HG03066 (cell line): Measurements from ENCODE around the gene LRMDA.

Source experiments
- ATAC-seq: cut with Tn5 transposase; IDR thresholded peaks from one replicate; pipeline ENCODE4 v1.9.1; 2021; ENCODE audit warnings: low read depth; ENCODE audit not compliant: unreplicated experiment

LRMDA gene

DNA sequence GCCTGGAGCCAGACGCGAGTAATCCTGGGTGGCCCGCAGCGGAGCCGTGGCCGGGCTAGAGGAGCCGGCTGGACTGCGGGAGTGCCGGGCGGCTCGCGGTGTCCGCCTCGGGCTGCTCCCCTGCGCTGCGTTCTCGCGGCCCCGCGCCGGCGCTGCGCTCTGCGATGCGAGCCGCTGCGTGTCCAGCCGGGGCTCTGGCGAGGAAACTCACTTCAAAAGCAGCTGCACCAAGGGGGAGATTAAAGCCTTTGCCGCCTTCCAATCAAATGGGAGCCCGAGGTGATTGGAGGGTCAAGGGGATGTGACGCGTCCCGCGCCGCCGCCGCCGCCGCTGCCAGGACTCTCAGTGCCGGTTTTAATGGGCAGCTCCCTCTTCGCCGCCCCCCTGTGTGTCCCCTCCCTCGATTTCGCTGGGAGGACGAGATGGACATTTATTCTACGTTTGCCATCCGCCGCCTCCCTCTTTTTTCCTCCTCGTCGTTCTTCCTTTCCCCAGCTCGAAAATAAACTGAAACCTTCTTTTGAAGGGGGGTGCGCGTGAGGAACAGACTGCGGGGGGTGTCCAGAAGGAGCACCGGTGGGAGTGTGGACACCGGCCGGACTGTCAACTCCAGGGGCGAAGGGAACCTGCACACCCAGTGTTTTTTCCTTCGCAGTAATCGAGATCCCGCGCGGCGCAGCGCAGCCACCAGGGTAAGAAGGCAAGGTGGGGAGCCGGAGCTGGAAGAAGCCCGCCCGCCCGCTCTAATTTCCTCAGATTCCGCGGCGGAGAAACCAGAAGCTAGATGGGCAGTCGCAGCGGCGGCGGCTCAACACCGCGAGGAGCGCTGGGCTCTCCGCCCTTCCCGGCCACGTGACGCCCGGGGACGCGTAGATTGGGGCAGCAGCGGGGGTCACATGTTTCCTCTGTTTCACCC is 29.6 kb upstream of the LRMDA start, which contains the start of gene ZNF503:
Gene ZNF503 (minus strand): TSS at position 196 of the 917 bp plus-strand sequence. CDS start 345 bp downstream, outside the sequence.
- ATAC-seq = peak; percentile 58

DNA sequence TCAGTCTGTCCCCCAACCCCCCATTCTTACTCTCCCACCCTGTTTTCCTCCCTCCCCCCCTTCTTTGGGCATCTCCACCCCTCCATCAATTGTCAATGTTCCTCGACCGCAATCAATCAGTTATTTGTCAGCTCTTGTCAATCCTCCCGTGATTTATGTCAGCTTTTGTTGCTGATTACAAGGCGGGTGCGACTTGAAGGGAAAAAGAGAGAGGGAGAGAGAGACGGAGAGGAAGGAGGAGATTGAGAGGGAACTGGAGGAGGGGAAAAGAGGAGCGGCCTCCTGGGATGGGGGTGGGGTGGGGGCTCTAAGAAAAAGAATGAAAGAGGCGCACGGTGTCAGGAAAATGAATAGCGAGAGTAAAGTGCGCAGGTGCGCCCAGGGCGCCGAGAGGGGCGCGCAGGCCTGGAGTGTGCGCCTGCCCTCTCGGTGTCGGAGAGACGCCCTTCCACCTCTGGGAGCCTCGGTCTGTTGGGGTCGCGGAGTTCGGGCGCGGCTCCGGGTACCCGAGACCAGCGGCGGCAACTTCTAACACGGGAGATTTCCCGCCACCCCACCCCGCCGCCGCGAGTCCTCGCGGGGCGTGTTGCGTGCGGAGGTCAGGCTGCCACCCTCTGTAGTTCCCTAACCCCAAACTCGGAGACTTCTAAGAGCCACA is 28.8 kb upstream of the LRMDA start:
- ATAC-seq = no peak

DNA sequence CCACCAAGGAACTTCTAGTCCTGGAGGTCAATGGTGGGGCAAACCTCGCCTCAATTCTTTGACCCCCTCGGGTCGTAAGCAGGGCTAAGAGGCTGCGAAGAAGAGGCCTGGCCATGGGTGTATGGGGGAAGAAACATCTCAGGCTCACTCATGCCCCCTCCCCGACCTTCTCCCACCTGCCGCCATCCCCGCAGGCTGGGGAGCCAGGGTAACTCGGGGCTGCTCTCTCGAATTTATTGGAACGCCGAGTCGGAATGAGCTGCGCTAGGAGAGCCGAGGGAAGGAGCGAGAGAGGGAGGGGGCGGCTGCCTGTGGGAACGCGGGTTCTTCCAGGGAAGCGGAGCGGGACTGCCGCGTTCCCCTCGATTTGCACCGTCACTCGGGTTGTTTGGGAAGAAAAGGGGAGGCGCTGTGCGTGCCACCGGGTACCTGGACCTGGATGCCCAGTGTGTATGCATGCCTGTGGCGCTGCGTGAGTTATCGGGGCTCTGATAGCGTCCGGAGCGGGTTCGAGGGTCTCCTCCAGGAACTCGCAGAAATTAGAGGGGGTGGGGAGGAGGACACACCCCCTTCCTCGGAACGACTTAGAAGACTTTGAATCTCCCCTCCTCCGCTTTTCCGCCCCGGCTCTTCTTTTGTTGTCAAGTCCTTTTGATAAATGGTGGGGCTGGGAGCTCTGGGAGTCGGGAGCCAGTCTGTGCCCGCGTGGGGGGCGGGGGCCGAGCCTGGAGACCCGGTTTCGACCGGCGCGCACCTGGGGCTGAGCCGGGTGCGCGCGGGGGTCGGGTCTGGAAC is 28.1 kb upstream of the LRMDA start:
- no peak for ATAC-seq

DNA sequence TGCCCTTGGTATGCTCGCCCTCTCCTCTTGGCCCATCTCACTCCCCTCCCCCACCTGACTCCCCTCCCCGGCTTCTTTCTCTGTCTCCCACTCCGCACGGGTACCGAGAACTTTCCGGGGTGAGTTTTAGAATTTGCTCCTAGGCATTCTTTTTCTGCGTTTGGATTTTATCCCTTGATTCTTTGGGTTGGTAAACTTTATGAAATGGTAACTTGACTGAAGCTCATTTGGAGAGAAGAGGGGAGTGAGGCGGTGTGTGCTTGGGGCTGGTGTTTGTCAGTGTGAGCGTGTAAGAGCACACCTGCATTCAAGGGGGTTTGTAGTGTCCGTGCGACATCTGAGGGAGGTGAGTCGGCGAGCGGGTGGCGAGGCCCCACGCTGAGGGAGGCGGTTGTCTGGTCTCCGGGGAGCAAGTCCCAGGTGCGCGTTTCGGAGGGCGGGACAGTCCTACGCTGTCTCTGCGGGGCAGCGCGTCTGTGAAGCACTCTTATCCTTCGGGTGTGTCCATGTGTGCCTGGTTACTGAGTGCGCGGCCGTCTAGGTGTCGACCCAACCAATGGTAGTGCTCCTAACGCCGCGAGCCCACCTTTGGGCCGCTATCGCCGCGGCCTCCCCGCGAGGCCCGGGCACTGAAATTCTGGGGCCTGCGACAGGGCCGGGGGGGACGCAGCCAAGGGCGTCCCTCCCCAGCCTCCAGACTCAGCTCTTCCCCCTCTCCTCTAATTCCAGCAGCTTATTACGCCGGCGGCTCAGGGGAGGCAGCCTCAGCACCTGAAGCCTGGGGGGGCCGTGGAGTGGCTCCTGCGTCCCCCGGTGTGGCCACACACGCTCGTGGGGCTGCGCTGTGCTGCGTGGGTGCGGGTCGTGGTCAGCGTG is 27.2 kb upstream of the LRMDA start:
- ATAC-seq = no peak

DNA sequence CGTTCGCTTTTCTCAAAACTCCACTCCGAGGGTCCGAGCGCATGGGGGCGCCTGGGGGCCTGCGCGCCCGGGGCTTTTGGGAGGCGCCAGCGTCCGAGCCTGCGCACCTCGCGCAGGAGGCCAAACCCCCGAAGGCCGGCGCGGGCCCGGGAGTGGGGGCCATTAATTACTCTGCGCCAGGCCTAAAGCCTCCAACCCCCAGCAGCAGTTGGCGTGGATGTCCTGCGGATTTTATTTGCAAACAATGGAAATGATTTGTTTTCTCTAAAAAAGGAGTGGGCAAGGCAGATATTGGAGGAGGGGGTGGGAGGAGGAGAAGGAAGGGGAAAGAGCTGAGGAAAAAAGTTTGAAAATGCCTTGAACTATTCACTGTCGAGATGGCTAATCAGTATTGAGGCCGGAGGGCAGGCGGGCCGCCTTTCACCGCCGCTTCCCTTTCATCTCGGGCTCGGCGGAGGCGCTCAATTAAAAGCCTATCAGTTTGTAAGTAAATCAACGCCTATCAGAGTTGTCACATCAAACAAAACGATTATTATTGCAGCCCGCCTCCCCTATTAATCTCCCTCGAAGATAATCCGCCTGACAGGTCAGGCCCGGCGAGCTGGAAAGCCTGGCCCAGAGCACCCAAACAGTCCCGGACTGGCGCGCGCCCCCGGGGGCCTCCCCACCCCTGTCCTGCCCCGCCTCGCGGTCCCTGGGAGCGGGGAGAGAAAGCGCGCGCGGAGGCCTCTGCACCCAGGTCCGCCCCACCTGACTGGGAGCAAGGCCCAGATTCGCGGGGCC is 26.4 kb upstream of the LRMDA start:
- ATAC-seq = no peak

DNA sequence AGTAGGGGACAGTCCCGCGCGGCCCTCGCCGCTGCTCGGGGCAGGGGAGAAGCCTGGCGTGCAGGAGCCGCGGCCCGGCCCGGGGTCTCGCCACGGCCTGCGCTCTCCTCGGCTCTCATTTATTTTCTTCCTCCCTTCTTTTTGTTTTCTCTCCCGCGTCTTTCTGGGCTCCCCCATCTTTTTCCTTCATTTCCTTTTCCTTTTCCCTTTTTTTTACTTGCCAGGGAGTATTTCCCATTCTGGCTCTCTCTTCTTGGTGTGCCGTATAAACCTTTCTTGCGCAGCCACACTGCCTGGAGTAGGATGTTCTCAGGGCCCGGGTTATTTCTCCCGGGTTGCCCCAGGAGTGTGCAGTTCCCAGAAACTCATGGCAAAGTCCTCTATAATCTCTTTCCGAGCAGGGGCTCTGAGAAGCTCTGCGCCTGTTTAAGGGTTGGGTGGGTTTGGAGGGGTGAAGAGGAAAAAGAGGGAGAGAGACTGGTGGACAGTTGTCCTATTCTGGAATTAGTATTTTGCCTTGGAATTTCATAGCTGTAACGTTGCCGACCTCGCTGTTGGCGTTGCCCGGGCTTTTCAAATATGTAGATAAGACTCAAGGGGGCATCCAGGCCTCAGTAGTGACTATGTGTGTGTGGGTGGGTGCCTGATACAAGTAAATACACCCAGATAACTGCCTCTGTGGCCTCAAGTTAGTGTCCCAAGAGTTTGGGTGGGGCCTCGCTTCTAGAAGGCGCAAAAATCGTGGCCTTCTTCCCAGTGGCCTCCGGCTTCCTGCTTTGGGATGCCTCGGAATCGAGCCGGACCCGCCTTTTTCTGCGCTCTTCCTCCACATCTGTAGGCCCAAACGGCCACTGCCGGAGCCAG is 25.6 kb upstream of the LRMDA start:
- ATAC-seq = no peak

DNA sequence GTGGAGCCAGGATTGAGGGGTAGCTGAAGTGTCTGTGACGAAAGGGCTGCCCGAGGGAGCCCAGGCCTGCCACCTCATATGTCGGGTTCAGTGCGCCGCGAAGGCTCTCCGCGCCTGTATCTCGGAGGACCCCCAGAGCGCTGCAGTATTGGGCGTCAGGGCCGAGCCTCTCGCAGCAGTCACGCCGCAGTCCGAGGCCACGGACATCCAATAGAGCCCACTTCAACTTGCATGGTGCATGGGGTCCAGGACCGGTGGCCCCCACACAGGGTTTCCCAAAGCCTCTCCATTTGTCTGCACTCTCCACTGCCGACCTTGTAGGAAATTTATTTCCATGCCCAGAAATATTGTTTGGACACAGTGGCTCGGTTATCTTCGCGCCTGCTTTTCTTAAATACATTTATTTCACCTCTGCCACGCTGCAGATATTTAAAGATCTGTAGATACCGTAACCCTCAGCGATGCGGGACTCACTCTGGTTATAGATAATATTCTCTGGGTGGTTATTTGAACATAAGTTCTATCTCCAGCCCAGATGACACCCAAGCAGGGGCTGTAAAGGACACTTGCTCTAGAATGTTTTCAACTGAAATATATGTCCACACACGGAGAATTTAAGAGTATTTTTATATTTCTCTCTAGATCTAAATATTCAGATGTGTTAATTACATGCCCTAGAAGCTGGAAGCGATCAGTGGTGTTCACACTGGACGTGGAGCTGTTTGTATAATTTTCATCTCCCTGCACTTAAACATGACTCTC is 24.8 kb upstream of the LRMDA start:
- ATAC-seq = no peak

DNA sequence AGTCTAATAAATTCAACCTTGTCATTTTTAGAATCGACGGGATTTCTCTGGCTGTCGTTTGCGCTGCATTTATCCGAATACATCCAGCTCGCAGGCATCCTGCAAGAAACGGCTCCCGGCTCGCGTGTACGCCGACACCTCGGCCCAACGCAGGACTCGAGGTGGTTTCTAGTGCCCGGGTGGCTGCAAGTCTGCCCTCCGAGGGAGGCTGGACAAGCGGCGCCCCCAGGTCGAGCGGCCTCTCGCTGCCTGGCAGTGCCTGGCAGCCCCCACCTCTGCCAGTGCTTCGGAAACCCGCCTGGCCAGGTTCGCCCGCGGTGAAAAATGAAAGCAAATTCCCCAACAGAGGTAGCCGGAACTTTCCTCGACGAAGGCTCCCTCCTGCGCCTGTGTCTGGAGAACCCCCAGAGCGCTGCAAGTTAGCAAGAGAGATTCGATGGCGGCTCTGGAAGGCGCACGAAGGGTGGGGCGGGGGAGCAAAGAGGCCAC is 24.2 kb upstream of the LRMDA start:
- no peak for ATAC-seq

DNA sequence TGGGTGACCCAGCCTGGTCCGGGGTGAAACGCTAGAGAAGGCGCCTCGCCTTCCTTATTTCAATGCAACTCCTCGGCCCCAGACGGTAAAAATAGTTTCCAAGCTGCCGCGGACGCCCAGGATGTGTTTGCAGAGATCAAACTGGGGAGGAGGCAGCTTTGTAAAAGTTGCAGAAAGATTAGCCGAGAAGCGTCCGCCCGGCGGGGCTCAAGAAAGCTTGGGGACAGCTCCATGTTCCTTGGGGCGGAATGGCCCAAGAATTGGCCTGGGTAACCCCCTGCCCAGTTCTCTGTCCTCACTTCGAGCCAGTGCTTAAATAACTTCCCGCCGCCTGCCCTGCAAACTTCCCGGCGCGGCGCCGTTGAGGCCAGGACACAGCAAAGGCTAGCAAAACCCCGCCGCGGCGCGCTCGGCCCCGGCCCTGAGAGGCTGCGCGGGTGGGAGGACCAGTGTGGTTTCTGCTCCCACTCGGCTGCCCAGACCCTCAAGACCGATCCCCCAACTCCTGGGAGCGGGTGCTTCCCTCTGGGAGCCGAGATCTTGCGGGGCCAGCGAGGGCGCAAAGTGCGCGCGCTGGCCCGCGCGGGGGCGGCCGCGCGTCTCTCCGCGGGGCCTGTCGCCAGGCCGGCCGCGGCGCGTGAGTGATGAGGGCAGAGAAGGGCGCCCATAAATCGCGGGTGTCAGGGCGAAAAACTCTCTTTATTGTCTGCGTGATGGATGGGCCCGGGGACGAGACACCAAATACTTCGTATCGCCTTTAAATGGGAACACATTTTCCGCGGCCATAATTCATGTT is 23.5 kb upstream of the LRMDA start:
- no peak for ATAC-seq

DNA sequence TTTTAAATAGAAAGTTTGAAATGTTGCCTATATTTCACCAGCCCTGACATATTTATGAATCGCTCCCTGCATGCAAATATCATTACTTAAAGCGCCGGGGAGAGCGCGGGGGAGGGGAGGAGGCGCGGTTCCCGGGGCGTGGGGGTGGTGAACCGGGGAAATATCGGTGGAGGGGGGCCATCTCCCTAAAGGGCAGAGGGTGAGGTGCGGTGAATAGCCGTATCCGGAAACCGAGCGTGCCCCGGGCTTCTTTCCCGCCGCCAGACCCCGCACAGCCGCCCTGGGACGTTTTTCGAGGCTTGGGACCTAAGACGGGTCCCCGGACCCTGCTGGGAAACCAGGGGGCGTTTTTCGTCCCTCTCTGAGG is 22.9 kb upstream of the LRMDA start:
- no peak for ATAC-seq

DNA sequence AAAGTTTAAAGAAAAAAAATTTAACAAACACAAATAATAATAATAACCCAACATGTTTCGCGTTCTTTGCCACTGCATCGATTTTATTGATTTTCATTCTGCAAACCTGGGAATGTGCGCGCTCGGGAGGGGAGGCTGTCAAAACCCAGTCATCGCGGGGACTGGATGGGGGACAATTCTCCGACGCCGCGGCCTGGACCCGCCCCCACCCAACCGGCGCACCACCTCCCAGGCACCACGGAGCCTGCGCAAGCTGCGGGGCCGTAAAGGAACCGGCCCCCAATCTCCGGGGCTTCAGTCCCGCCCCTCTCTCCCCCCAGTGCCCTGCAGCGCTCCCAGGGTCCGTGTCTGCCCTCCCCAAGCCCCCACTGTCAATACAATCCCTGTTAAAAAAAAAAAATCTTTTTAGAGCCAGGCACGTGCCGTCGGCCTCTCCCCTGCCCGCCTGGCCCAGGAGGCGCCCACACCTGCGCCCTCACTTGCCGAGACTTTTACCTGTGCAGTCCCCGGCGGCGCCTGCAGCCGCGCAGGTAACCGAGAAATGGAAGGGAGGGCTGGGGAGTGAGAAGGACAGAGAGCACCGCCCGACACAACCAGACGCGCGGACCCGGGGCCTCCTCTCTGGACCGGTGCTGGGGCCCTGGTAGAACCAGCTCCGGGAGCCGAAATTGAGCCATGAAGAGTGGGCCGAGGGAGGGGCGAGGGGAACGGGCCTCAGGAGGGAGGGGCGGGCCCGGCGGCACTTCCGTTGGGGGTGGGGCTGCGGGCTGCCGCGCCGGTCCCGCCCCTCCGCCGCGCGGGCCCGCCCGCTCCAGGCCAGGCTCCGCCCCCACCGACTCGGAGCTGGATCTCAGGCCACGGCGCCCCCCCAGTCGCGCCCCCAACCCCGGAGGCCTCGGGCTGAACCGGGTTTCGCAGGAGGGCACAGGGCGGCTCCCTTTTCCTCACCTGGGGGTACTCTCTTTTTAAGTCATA is 22.2 kb upstream of the LRMDA start:
- peak; percentile 41 for ATAC-seq

DNA sequence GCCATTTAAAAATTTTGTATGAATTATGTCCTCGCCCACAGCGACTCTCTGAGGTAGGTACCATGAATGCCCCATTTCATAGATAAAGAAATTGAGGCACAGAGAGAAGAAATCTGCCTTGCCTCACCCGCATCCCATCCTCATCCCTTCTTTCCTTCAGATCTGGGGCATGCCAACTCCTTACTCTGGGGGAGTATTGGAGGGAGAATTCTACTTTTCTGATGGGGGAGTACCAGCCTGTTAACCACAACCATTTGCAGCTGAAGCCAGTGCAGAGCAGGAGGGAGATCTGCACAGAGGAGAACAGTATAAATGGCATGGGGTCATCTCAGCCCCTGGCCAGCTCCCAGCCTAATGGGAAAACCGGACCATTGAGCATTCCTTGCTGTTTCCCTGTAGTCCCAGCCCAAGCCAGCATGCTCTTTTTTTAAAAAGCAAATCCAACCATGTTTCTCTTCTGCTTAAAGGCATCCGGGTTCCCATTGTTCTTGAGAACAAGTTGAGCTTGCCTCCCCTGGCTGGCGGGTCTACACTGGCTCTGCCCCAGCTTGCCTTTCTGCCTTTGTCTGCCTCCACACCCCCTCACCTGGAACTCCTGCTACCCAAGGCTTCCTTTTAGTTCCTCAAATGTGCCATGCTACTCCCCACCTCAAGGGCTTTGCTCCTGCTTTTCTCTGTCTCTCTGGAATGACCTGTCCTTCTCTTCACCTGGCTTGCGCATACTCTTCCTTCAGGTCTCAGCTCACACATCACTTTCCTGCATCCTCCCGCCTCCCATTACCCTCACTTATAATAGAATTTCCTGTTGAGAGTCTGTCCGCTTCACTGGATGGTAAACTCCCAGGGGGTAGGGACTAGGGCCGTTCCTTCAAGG is 21.1 kb upstream of the LRMDA start:
- ATAC-seq = no peak

DNA sequence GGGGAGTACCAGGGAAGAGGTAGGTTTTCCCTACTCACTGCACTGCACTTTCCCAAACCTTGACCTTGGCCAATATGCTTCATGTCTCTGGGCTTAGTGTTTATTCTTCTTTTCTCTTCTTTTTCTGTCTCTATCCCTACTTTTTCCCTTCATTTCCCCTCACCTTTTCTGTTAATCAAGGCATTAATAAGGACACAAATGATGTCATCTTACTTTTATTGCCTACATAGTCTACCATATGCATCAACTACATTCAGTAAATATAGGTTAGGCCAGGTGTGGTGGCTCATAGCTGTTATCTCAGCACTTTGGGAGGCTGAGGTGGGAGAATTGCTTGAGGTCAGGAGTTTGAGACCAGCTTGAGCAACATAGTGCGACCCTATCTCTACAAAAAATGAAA is 16.9 kb upstream of the LRMDA start:
- no peak for ATAC-seq

DNA sequence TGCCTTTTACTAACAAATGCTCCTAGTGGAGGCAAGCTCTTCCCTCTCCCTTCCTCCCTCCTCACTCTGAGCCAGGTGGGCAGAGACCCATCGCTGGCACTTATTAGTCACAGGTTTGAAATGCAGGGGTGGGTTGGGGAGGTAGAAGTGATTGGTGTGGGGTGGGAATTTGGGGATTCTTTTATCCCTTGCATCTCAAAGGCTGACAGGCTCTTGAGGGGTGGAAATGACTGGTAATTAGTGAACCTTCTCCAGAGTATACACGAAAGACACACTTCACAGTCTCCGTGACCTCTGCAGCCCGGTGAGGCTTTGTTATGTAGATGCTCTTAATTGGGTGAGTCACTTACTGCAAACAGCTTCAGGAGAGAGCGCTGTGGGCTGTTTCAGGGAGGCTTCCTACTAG is 13.9 kb upstream of the LRMDA start:
- no peak for ATAC-seq

DNA sequence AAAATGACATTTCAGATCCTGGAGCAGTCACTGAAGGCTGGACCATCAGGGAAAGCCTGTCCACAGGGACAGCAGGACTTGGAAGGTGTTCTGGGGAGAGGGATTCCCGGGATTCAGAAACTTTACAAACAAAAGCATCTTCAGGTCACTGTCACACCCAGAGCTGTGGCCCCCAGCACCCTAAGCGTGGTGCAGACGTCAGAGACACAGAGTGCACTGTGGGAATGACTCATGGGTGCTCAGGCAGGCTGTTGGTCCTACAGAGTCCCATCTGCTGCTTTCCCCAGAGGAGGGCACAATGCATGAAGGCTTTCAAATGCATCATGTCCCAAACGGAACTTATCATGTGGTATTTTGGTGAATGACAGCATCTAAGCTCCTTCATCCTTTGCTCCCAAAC is 13.1 kb upstream of the LRMDA start:
- ATAC-seq = no peak
